Measurements from ENCODE around the gene SNX7. TPM values are rescaled to one million over a fixed set of nuclear protein-coding genes. Genes with fewer than 3 reads are reported as not detected.

SNX7 gene
- total RNA-seq, 1 donor from 2014 or later, result 29.7 TPM

- peaks cover 17% of the 10 kb centered on the region for H3K9me3 Mint-ChIP-seq (ENCODE audit: low read depth)
- H3K4me3 Mint-ChIP-seq (ENCODE audit: low read depth), result no peak overlapping the region
- H3K36me3 Mint-ChIP-seq (ENCODE audit: insufficient read depth), result peaks cover 35% of the 10 kb centered on the region
- no peak for DNase-seq (ENCODE audit: low spot score, unreplicated experiment)
- no peak overlapping the region for H3K27ac Mint-ChIP-seq
- H3K27me3 Mint-ChIP-seq, result no peaks in the 10 kb centered on the region
- H3K4me1 Mint-ChIP-seq (ENCODE audit: low read depth), result no peaks in the 10 kb centered on the region
- TF ChIP-seq CTCF (IDR thresholded peaks at IDR 0.05; ENCODE audit: unreplicated experiment), result no peak
Measured at GRCh38 chr1:98681812-98682211, 20.3 kb downstream of the SNX7 start.

GRCh38 chr1:98688110-98688739 lies 26.7 kb downstream of the SNX7 start:
- Mint-ChIP-seq H3K4me3 (ENCODE audit: low read depth) (no peak overlapping the region), H3K36me3 (ENCODE audit: insufficient read depth) (peaks cover 15% of the 10 kb centered on the region), H3K9me3 (ENCODE audit: low read depth) (peaks cover 3% of the 10 kb centered on the region), H3K4me1 (ENCODE audit: low read depth) (no peaks in the 10 kb centered on the region), H3K27me3 (no peaks in the 10 kb centered on the region), H3K27ac (no peak overlapping the region)
- no peak for TF ChIP-seq CTCF (IDR thresholded peaks at IDR 0.05; ENCODE audit: unreplicated experiment)
- DNase-seq (ENCODE audit: low spot score, unreplicated experiment), result no peak

- Mint-ChIP-seq H3K36me3 (ENCODE audit: insufficient read depth) (peaks cover 14% of the 10 kb centered on the region), H3K27me3 (no peaks in the 10 kb centered on the region), H3K4me3 (ENCODE audit: low read depth) (no peak overlapping the region), H3K27ac (no peak overlapping the region), H3K4me1 (ENCODE audit: low read depth) (no peaks in the 10 kb centered on the region), H3K9me3 (ENCODE audit: low read depth) (no peaks in the 10 kb centered on the region)
- no peak for DNase-seq (ENCODE audit: low spot score, unreplicated experiment)
- TF ChIP-seq CTCF (IDR thresholded peaks at IDR 0.05; ENCODE audit: unreplicated experiment), result no peak
Measured at GRCh38 chr1:98690576-98690975, 29.1 kb downstream of the SNX7 start.

GRCh38 chr1:98692482-98692881 lies 31.0 kb downstream of the SNX7 start:
- Mint-ChIP-seq H3K27me3 (no peaks in the 10 kb centered on the region), H3K4me1 (ENCODE audit: low read depth) (no peaks in the 10 kb centered on the region), H3K27ac (no peak overlapping the region), H3K9me3 (ENCODE audit: low read depth) (no peaks in the 10 kb centered on the region), H3K36me3 (ENCODE audit: insufficient read depth) (peaks cover 9% of the 10 kb centered on the region), H3K4me3 (ENCODE audit: low read depth) (no peak overlapping the region)
- no peak for TF ChIP-seq CTCF (IDR thresholded peaks at IDR 0.05; ENCODE audit: unreplicated experiment)
- DNase-seq (ENCODE audit: low spot score, unreplicated experiment), result no peak

- Mint-ChIP-seq H3K4me3 (ENCODE audit: low read depth) (no peak overlapping the region), H3K27ac (no peak overlapping the region), H3K36me3 (ENCODE audit: insufficient read depth) (peaks cover 10% of the 10 kb centered on the region), H3K4me1 (ENCODE audit: low read depth) (no peaks in the 10 kb centered on the region), H3K9me3 (ENCODE audit: low read depth) (no peaks in the 10 kb centered on the region), H3K27me3 (no peaks in the 10 kb centered on the region)
- no peak for DNase-seq (ENCODE audit: low spot score, unreplicated experiment)
- TF ChIP-seq CTCF (IDR thresholded peaks at IDR 0.05; ENCODE audit: unreplicated experiment), result no peak
Measured at GRCh38 chr1:98693385-98693784, 31.9 kb downstream of the SNX7 start.

Measured in progenitor cell of endocrine pancreas (in vitro differentiated cells).